ENCODE measurements around the gene FAM131A.

Gene FAM131A

GRCh38 chr3:184362668-184363546, 25.5 kb downstream of the FAM131A start:
- no peaks in the 10 kb centered on the region for H3K27me3 ChIP-seq (ENCODE audit: insufficient read depth, insufficient read length)
- H3K4me1 ChIP-seq (ENCODE audit: insufficient read depth, insufficient read length), result peaks cover 15% of the 10 kb centered on the region
- no peaks in the 10 kb centered on the region for H3K9me3 ChIP-seq (ENCODE audit: insufficient read depth, low read length)
- H3K36me3 ChIP-seq (ENCODE audit: insufficient read depth, insufficient read length, low read length), result peaks cover 52% of the 10 kb centered on the region
- TF ChIP-seq YY1 (IDR thresholded peaks at IDR 0.05; ENCODE audit: insufficient read depth, insufficient read length) (peak; percentile 11), ZNF274 (IDR thresholded peaks at IDR 0.05; ENCODE audit: low read depth, low read length) (no peak), SUZ12 (IDR thresholded peaks at IDR 0.05; ENCODE audit: extremely low read depth, insufficient read depth, insufficient read length) (no peak)
- DNase-seq (ENCODE audit: low read depth, low spot score), result peak; percentile 96
- peak overlapping the region; percentile 92 for H3K9ac ChIP-seq (ENCODE audit: insufficient read length, low read depth)
- peak overlapping the region; percentile 94 for H3K4me3 ChIP-seq (ENCODE audit: insufficient read length, low read depth)

DNA sequence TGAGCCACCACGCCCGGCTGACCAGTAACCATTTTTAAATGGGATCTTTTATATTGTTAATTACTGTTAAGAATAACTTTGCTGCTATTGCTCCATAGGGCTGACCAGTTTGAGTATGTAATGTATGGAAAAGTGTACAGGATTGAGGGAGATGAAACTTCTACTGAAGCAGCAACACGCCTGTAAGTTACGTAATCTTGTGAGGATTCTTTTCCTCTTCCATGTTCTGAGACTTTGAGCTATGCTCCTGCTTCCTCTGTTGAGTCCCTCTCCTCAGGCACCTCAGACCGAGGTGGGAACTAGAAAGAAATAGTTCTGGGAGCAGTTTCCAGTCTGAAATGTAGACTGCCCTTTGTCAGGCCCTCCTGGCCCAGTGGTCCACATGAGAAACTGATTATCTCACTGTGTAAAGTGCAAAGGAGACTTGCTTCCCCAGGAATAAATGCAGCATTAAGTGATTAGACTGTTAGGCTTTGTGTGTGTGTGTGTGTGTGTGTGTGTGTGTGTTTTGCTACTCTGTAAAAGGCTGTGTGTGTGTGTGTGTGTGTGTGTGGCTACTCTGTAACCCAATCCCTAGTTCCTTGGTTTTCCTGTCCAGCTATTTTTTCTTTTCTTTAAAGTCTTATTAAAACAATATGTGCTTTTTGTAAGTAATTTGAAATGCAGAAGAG, 29.4 kb downstream of the FAM131A start:
- H3K4me3 ChIP-seq (ENCODE audit: insufficient read length, low read depth), result no peak overlapping the region
- H3K9ac ChIP-seq (ENCODE audit: insufficient read length, low read depth), result no peak overlapping the region
- no peaks in the 10 kb centered on the region for H3K27me3 ChIP-seq (ENCODE audit: insufficient read depth, insufficient read length)
- no peaks in the 10 kb centered on the region for H3K9me3 ChIP-seq (ENCODE audit: insufficient read depth, low read length)
- TF ChIP-seq SUZ12 (IDR thresholded peaks at IDR 0.05; ENCODE audit: extremely low read depth, insufficient read depth, insufficient read length) (no peak), ZNF274 (IDR thresholded peaks at IDR 0.05; ENCODE audit: low read depth, low read length) (no peak), YY1 (IDR thresholded peaks at IDR 0.05; ENCODE audit: insufficient read depth, insufficient read length) (no peak)
- no peaks in the 10 kb centered on the region for H3K4me1 ChIP-seq (ENCODE audit: insufficient read depth, insufficient read length)
- H3K36me3 ChIP-seq (ENCODE audit: insufficient read depth, insufficient read length, low read length), result peaks cover 60% of the 10 kb centered on the region
- DNase-seq (ENCODE audit: low read depth, low spot score), result no peak

- peaks cover 2% of the 10 kb centered on the region for H3K4me1 ChIP-seq (ENCODE audit: insufficient read depth, insufficient read length)
- DNase-seq (ENCODE audit: low read depth, low spot score), result no peak
- H3K4me3 ChIP-seq (ENCODE audit: insufficient read length, low read depth), result no peak overlapping the region
- no peak for TF ChIP-seq SUZ12 (IDR thresholded peaks at IDR 0.05; ENCODE audit: extremely low read depth, insufficient read depth, insufficient read length)
- TF ChIP-seq ZNF274 (IDR thresholded peaks at IDR 0.05; ENCODE audit: low read depth, low read length), result no peak
- no peak for TF ChIP-seq YY1 (IDR thresholded peaks at IDR 0.05; ENCODE audit: insufficient read depth, insufficient read length)
- H3K36me3 ChIP-seq (ENCODE audit: insufficient read depth, insufficient read length, low read length), result peaks cover 66% of the 10 kb centered on the region
- no peaks in the 10 kb centered on the region for H3K27me3 ChIP-seq (ENCODE audit: insufficient read depth, insufficient read length)
- no peak overlapping the region for H3K9ac ChIP-seq (ENCODE audit: insufficient read length, low read depth)
- H3K9me3 ChIP-seq (ENCODE audit: insufficient read depth, low read length), result no peaks in the 10 kb centered on the region
These were observed 30.7 kb downstream of the FAM131A start for GRCh38 chr3:184368116-184368515.

- DNase-seq (ENCODE audit: low read depth, low spot score), result no peak
- peaks cover 2% of the 10 kb centered on the region for H3K4me1 ChIP-seq (ENCODE audit: insufficient read depth, insufficient read length)
- no peaks in the 10 kb centered on the region for H3K9me3 ChIP-seq (ENCODE audit: insufficient read depth, low read length)
- TF ChIP-seq ZNF274 (IDR thresholded peaks at IDR 0.05; ENCODE audit: low read depth, low read length) (no peak), SUZ12 (IDR thresholded peaks at IDR 0.05; ENCODE audit: extremely low read depth, insufficient read depth, insufficient read length) (no peak), YY1 (IDR thresholded peaks at IDR 0.05; ENCODE audit: insufficient read depth, insufficient read length) (no peak)
- H3K36me3 ChIP-seq (ENCODE audit: insufficient read depth, insufficient read length, low read length), result peaks cover 62% of the 10 kb centered on the region
- H3K4me3 ChIP-seq (ENCODE audit: insufficient read length, low read depth), result no peak overlapping the region
- no peak overlapping the region for H3K9ac ChIP-seq (ENCODE audit: insufficient read length, low read depth)
- H3K27me3 ChIP-seq (ENCODE audit: insufficient read depth, insufficient read length), result no peaks in the 10 kb centered on the region
These were observed 31.3 kb downstream of the FAM131A start for GRCh38 chr3:184368586-184369183.

DNA sequence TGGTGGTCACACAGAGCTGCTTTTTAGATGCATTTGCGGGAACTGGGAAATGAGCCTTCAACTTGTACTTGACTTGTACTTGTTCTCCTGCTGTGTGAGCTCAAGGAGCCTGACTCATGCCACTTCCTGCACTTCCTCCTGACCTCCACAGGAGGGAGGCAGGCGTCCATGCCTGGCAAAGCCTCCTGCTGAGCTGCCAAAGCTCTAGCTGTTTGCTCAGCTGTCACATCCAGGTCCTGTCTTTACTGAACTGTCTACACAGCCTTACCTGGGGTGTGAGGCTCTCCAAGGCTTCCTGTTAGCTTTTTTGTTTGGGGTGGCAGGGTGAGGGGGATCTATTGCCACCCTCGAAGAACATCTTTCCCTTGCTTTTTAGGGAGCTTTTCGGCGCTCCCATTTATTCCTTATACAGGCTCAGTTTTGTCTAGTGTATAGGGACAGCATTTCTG, 34.2 kb downstream of the FAM131A start:
- DNase-seq (ENCODE audit: low read depth, low spot score), result peak; percentile 91
- H3K4me3 ChIP-seq (ENCODE audit: insufficient read length, low read depth), result no peak overlapping the region
- H3K36me3 ChIP-seq (ENCODE audit: insufficient read depth, insufficient read length, low read length), result peaks cover 38% of the 10 kb centered on the region
- TF ChIP-seq SUZ12 (IDR thresholded peaks at IDR 0.05; ENCODE audit: extremely low read depth, insufficient read depth, insufficient read length) (no peak), YY1 (IDR thresholded peaks at IDR 0.05; ENCODE audit: insufficient read depth, insufficient read length) (no peak), ZNF274 (IDR thresholded peaks at IDR 0.05; ENCODE audit: low read depth, low read length) (no peak)
- peaks cover 9% of the 10 kb centered on the region for H3K4me1 ChIP-seq (ENCODE audit: insufficient read depth, insufficient read length)
- no peaks in the 10 kb centered on the region for H3K9me3 ChIP-seq (ENCODE audit: insufficient read depth, low read length)
- no peaks in the 10 kb centered on the region for H3K27me3 ChIP-seq (ENCODE audit: insufficient read depth, insufficient read length)
- no peak overlapping the region for H3K9ac ChIP-seq (ENCODE audit: insufficient read length, low read depth)

GRCh38 chr3:184372296-184372821, 35.0 kb downstream of the FAM131A start:
- Histone ChIP-seq H3K9me3 (ENCODE audit: insufficient read depth, low read length) (no peaks in the 10 kb centered on the region), H3K9ac (ENCODE audit: insufficient read length, low read depth) (no peak overlapping the region), H3K36me3 (ENCODE audit: insufficient read depth, insufficient read length, low read length) (peaks cover 31% of the 10 kb centered on the region), H3K4me1 (ENCODE audit: insufficient read depth, insufficient read length) (peaks cover 11% of the 10 kb centered on the region), H3K27me3 (ENCODE audit: insufficient read depth, insufficient read length) (no peaks in the 10 kb centered on the region), H3K4me3 (ENCODE audit: insufficient read length, low read depth) (no peak overlapping the region)
- TF ChIP-seq ZNF274 (IDR thresholded peaks at IDR 0.05; ENCODE audit: low read depth, low read length) (no peak), YY1 (IDR thresholded peaks at IDR 0.05; ENCODE audit: insufficient read depth, insufficient read length) (no peak), SUZ12 (IDR thresholded peaks at IDR 0.05; ENCODE audit: extremely low read depth, insufficient read depth, insufficient read length) (no peak)
- no peak for DNase-seq (ENCODE audit: low read depth, low spot score)

All from NT2/D1 (cell line).